H9 (cell line): ENCODE results near the gene SNTG2. TPM values are rescaled to one million over a fixed set of nuclear protein-coding genes. Genes with fewer than 3 reads are reported as not detected.

Source experiments
- DNase-seq: peaks from one replicate; pipeline ENCODE4 v3.0.0-alpha.2; 2017
- H2AFZ ChIP-seq: one replicate; pipeline ENCODE4 v1.6.1; 2013; ENCODE audit warnings: mild to moderate bottlenecking, low read length, control low read depth, moderate library complexity
- H2AK5ac ChIP-seq: 2 replicates; pipeline ENCODE4 v1.6.1; 2013; ENCODE audit warnings: low read length, control low read depth, mixed read lengths; ENCODE audit not compliant: insufficient read length
- H2BK120ac ChIP-seq: one replicate; pipeline ENCODE4 v1.6.1; 2013; ENCODE audit warnings: low read depth, mild to moderate bottlenecking, low read length, control low read depth, inconsistent platforms; ENCODE audit not compliant: poor library complexity, severe bottlenecking
- H2BK12ac ChIP-seq: 2 replicates; pipeline ENCODE4 v1.6.1; 2013; ENCODE audit warnings: low read length, control low read depth, mixed read lengths, low read depth; ENCODE audit not compliant: insufficient read length
- H2BK15ac ChIP-seq: 2 replicates; pipeline ENCODE4 v1.6.1; 2013; ENCODE audit warnings: low read depth, low read length, control low read depth
- H2BK20ac ChIP-seq: one replicate; pipeline ENCODE4 v1.6.1; 2013; ENCODE audit warnings: low read depth, mild to moderate bottlenecking, low read length, control low read depth, inconsistent platforms; ENCODE audit not compliant: poor library complexity, severe bottlenecking
- H2BK5ac ChIP-seq: 2 replicates; pipeline ENCODE4 v1.6.1; 2013; ENCODE audit warnings: low read length, control low read depth, mixed read lengths; ENCODE audit not compliant: insufficient read length
- H3K14ac ChIP-seq: 2 replicates; pipeline ENCODE4 v1.6.1; 2013; ENCODE audit warnings: low read length, control low read depth; ENCODE audit not compliant: insufficient read depth
- H3K18ac ChIP-seq: 2 replicates; pipeline ENCODE4 v1.6.1; 2013; ENCODE audit warnings: low read depth, mild to moderate bottlenecking, mixed read lengths, low read length, control low read depth; ENCODE audit not compliant: insufficient read length
- H3K23ac ChIP-seq: 2 replicates; pipeline ENCODE4 v1.6.1; 2013; ENCODE audit warnings: low read length, control low read depth, mixed read lengths, low read depth; ENCODE audit not compliant: insufficient read length
- H3K23me2 ChIP-seq: 2 replicates; pipeline ENCODE4 v1.6.1; 2013; ENCODE audit warnings: low read depth, mild to moderate bottlenecking, mixed read lengths, low read length, control low read depth; ENCODE audit not compliant: insufficient read length, poor library complexity, severe bottlenecking
- H3K27ac ChIP-seq: 2 replicates; pipeline ENCODE4 v1.5.1; 2013; ENCODE audit warnings: low read length, control low read depth, mixed read lengths, low read depth; ENCODE audit not compliant: insufficient read length
- H3K27me3 ChIP-seq: 2 replicates; pipeline ENCODE4 v1.6.1; 2013; ENCODE audit warnings: low read length, control low read depth, inconsistent platforms; ENCODE audit not compliant: insufficient read depth
- H3K4ac ChIP-seq: 2 replicates; pipeline ENCODE4 v1.6.1; 2013; ENCODE audit warnings: low read depth, mild to moderate bottlenecking, control low read depth, inconsistent platforms, low read length, moderate library complexity
- H3K4me1 ChIP-seq: 2 replicates; pipeline ENCODE4 v1.6.1; 2013; ENCODE audit warnings: low read length, control low read depth, inconsistent platforms; ENCODE audit not compliant: insufficient read depth
- H3K4me2 ChIP-seq: 2 replicates; pipeline ENCODE4 v1.6.1; 2013; ENCODE audit warnings: low read length, control low read depth, mixed read lengths; ENCODE audit not compliant: insufficient read length, insufficient read depth
- H3K56ac ChIP-seq: 2 replicates; pipeline ENCODE4 v1.6.1; 2013; ENCODE audit warnings: low read depth, mild to moderate bottlenecking, mixed read lengths, low read length, control low read depth; ENCODE audit not compliant: insufficient read length
- H3K79me1 ChIP-seq: 2 replicates; pipeline ENCODE4 v1.6.1; 2013; ENCODE audit warnings: low read depth, mild to moderate bottlenecking, moderate library complexity, low read length, control low read depth, inconsistent platforms; ENCODE audit not compliant: insufficient read depth, poor library complexity, severe bottlenecking
- H3K79me2 ChIP-seq: 2 replicates; pipeline ENCODE4 v1.6.1; 2013; ENCODE audit warnings: low read length, control low read depth, inconsistent platforms; ENCODE audit not compliant: insufficient read depth
- H3K9ac ChIP-seq: 2 replicates; pipeline ENCODE4 v1.6.1; 2013; ENCODE audit warnings: low read length, control low read depth, mixed read lengths; ENCODE audit not compliant: insufficient read length; ENCODE audit errors: extremely low read depth
- H3K9me3 ChIP-seq: one replicate; pipeline ENCODE4 v1.6.1; 2013; ENCODE audit warnings: low read depth, low read length, inconsistent platforms; ENCODE audit not compliant: control insufficient read depth
- H3T11ph ChIP-seq: one replicate; pipeline ENCODE4 v1.6.1; 2013; ENCODE audit warnings: mild to moderate bottlenecking, low read length, control low read depth, inconsistent platforms
- H4K20me1 ChIP-seq: one replicate; pipeline ENCODE4 v1.6.1; 2013; ENCODE audit not compliant: control insufficient read depth, insufficient read length, insufficient read depth
- H4K5ac ChIP-seq: 2 replicates; pipeline ENCODE4 v1.6.1; 2013; ENCODE audit warnings: low read depth, mild to moderate bottlenecking, mixed read lengths, low read length, control low read depth; ENCODE audit not compliant: insufficient read length
- H4K8ac ChIP-seq: replicated peaks from 2 replicates; pipeline ENCODE4 v1.6.1; 2013; ENCODE audit warnings: low read length, control low read depth, mixed read lengths, low read depth; ENCODE audit not compliant: insufficient read length
- H4K91ac ChIP-seq: 2 replicates; pipeline ENCODE4 v1.6.1; 2013; ENCODE audit warnings: low read depth, mild to moderate bottlenecking, moderate library complexity, mixed read lengths, low read length, control low read depth; ENCODE audit not compliant: insufficient read length
- H3K27ac Mint-ChIP-seq, 3 experiments: 2 replicates in 2 of 3; 3 replicates in 1 of 3; pipeline ENCODE4 v1.8.0; 2020 to 2021; ENCODE audit warnings: mixed read lengths in 3 of 3, mild to moderate bottlenecking in 1 of 3, moderate library complexity in 1 of 3
- H3K27me3 Mint-ChIP-seq: 2 replicates; pipeline ENCODE4 v1.8.0; 2021; ENCODE audit warnings: low read depth, mild to moderate bottlenecking, moderate library complexity, mixed read lengths
- H3K36me3 Mint-ChIP-seq, 3 experiments: 2 replicates in 2 of 3; 3 replicates in 1 of 3; pipeline ENCODE4 v1.8.0; 2020 to 2021; ENCODE audit warnings: low read depth in 3 of 3, mixed read lengths in 3 of 3; ENCODE audit not compliant: insufficient read depth in 1 of 3
- H3K4me1 Mint-ChIP-seq, 2 experiments: 2 replicates each; pipeline ENCODE4 v1.8.0; 2020; ENCODE audit warnings: mixed read lengths in 2 of 2
- H3K4me3 Mint-ChIP-seq, 2 experiments: 2 replicates in 1 of 2; 3 replicates in 1 of 2; pipeline ENCODE4 v1.8.0; 2020 to 2021; ENCODE audit warnings: mild to moderate bottlenecking in 2 of 2, mixed read lengths in 2 of 2, moderate library complexity in 1 of 2
- H3K9me3 Mint-ChIP-seq, 2 experiments: 2 replicates in 1 of 2; 3 replicates in 1 of 2; pipeline ENCODE4 v1.8.0; 2020; ENCODE audit warnings: mild to moderate bottlenecking in 2 of 2, mixed read lengths in 2 of 2, moderate library complexity in 1 of 2
- CTCF ChIP-seq: fragments of 200-600 bp; sonication (generic); conservative IDR thresholded peaks from 3 replicates; pipeline ENCODE4 v1.8.0; 2021; ENCODE audit warnings: antibody characterized with exemption, mild to moderate bottlenecking
- WGBS: extraction: QIAGEN DNeasy Blood & Tissue Kit; methylation state at CpG from one replicate; pipeline ENCODE4 v1.1.7; 2013; ENCODE audit warnings: missing lambda C conversion rate, low lambda C conversion rate, mixed read lengths; ENCODE audit not compliant: insufficient read length; ENCODE audit errors: extremely low coverage; 5-methylcytosine and 5-hydroxymethylcytosine counted together
- total RNA-seq: library from RNA; stranded (reverse); gene quantifications from 2 replicates; pipeline ENCODE4 v1.2.1, GENCODE V29; 2021

SNTG2 gene
- total RNA-seq, 1 experiment from 2014 or later, result 13.2 TPM

- Histone ChIP-seq H3K23ac (no peak overlapping the region), H3K79me2 (0 out of 2 replicates have a peak, but pooled peaks cover 2% of the 10 kb centered on the region), H2AK5ac (no peak overlapping the region), H3K56ac (no peak overlapping the region), H2BK120ac (no peak overlapping the region), H2BK12ac (no peak overlapping the region), H4K5ac (no peak overlapping the region), H3K9ac (no peak overlapping the region), H2BK5ac (no peak overlapping the region), H3K4me1 (no peaks in the 10 kb centered on the region), H3K4ac (no peak overlapping the region), H3K18ac (no peak overlapping the region), H3K79me1 (no peaks in the 10 kb centered on the region), H4K8ac (no peak overlapping the region), H3K27me3 (no peaks in the 10 kb centered on the region), H3K9me3 (no peaks in the 10 kb centered on the region), H3K27ac (no peak overlapping the region), H4K91ac (no peak overlapping the region), H2BK20ac (no peak overlapping the region), H3K4me2 (no peak overlapping the region), H2BK15ac (no peak overlapping the region), H2AFZ (no peak overlapping the region), H4K20me1 (peaks cover 3% of the 10 kb centered on the region), H3T11ph (no peak overlapping the region), H3K14ac (no peak overlapping the region), H3K23me2 (no peaks in the 10 kb centered on the region)
- H3K4me3 Mint-ChIP-seq, result no peak overlapping the region
- H3K27ac Mint-ChIP-seq, result no peak overlapping the region
- peaks cover 0 to 3% of the 10 kb centered on the region in 2 experiments; a peak in 2 of 4 replicates for H3K4me1 Mint-ChIP-seq
- TF ChIP-seq CTCF, result no peak
- peaks cover 0 to 4% (median 0%) of the 10 kb centered on the region in 3 experiments; a peak in 3 of 7 replicates for H3K36me3 Mint-ChIP-seq
- DNase-seq, result no peak
- WGBS, result no CpG with 5 or more reads among the region's 7 CpGs
- no peaks in the 10 kb centered on the region for H3K9me3 Mint-ChIP-seq
- no peaks in the 10 kb centered on the region for H3K27me3 Mint-ChIP-seq
These were observed 201.7 kb downstream of the SNTG2 start for GRCh38 chr2:1152375-1152774.
